Measurements from ENCODE around the gene OR51F2. TPM values are rescaled to one million over a fixed set of nuclear protein-coding genes. Genes with fewer than 3 reads are reported as not detected.

OR51F2 gene
- total RNA-seq, 2 experiments from 2014 or later, result not detected

GRCh38 chr11:4830346-4830745 lies 9.2 kb downstream of the OR51F2 start:
- H3K4me3 Mint-ChIP-seq, result no peak overlapping the region
- no peak overlapping the region for H3K27ac ChIP-seq (ENCODE audit: low read depth in 1 of 2, low read length in 2 of 2)
- peaks cover 3% of the 10 kb centered on the region for H3K27me3 Mint-ChIP-seq
- H3K27me3 ChIP-seq (ENCODE audit: control insufficient read depth in 1 of 2, insufficient read depth in 2 of 2, low read length in 2 of 2), result no peaks in the 10 kb centered on the region
- no peaks in the 10 kb centered on the region for H3K4me1 ChIP-seq (ENCODE audit: insufficient read depth, low read length)
- H3K9me3 Mint-ChIP-seq, result no peaks in the 10 kb centered on the region
- ChIA-PET POLR2A (no interaction called here), CTCF (no interaction called here)
- TF ChIP-seq, protein P1, sequence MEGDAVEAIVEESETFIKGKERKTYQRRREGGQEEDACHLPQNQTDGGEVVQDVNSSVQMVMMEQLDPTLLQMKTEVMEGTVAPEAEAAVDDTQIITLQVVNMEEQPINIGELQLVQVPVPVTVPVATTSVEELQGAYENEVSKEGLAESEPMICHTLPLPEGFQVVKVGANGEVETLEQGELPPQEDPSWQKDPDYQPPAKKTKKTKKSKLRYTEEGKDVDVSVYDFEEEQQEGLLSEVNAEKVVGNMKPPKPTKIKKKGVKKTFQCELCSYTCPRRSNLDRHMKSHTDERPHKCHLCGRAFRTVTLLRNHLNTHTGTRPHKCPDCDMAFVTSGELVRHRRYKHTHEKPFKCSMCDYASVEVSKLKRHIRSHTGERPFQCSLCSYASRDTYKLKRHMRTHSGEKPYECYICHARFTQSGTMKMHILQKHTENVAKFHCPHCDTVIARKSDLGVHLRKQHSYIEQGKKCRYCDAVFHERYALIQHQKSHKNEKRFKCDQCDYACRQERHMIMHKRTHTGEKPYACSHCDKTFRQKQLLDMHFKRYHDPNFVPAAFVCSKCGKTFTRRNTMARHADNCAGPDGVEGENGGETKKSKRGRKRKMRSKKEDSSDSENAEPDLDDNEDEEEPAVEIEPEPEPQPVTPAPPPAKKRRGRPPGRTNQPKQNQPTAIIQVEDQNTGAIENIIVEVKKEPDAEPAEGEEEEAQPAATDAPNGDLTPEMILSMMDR (IDR thresholded peaks at IDR 0.05), result no peak
- H3K4me3 ChIP-seq (ENCODE audit: low read length), result no peak overlapping the region
- H3K27ac Mint-ChIP-seq, result no peak overlapping the region
- H3K4me1 Mint-ChIP-seq (ENCODE audit: low read depth), result no peaks in the 10 kb centered on the region
- intact Hi-C loops (cut with DNase I, micrococcal nuclease), result no loop called here
- H3K9me3 ChIP-seq (ENCODE audit: control insufficient read depth in 1 of 2, insufficient read depth in 1 of 2, low read length in 2 of 2), result no peaks in the 10 kb centered on the region
- ATAC-seq (ENCODE audit: poor library complexity) (no peak), DNase-seq (no peak)
- no peaks in the 10 kb centered on the region for H3K36me3 Mint-ChIP-seq (ENCODE audit: low read depth)
- H3K36me3 ChIP-seq (ENCODE audit: insufficient read depth, low read length), result no peaks in the 10 kb centered on the region

- Histone ChIP-seq H3K27ac (ENCODE audit: low read depth in 1 of 2, low read length in 2 of 2) (no peak overlapping the region), H3K9me3 (ENCODE audit: control insufficient read depth in 1 of 2, insufficient read depth in 1 of 2, low read length in 2 of 2) (no peaks in the 10 kb centered on the region), H3K36me3 (ENCODE audit: insufficient read depth, low read length) (no peaks in the 10 kb centered on the region), H3K27me3 (ENCODE audit: control insufficient read depth in 1 of 2, insufficient read depth in 2 of 2, low read length in 2 of 2) (no peaks in the 10 kb centered on the region), H3K4me3 (ENCODE audit: low read length) (no peak overlapping the region), H3K4me1 (ENCODE audit: insufficient read depth, low read length) (no peaks in the 10 kb centered on the region)
- H3K4me1 Mint-ChIP-seq (ENCODE audit: low read depth), result no peaks in the 10 kb centered on the region
- TF ChIP-seq, protein P1 (IDR thresholded peaks at IDR 0.05), result no peak
- no peak for ATAC-seq (ENCODE audit: poor library complexity)
- H3K27me3 Mint-ChIP-seq, result peaks cover 3% of the 10 kb centered on the region
- ChIA-PET CTCF (no interaction called here), POLR2A (no interaction called here)
- no peak for DNase-seq
- H3K9me3 Mint-ChIP-seq, result no peaks in the 10 kb centered on the region
- no peak overlapping the region for H3K4me3 Mint-ChIP-seq
- H3K36me3 Mint-ChIP-seq (ENCODE audit: low read depth), result no peaks in the 10 kb centered on the region
- intact Hi-C loops (cut with DNase I, micrococcal nuclease), result no loop called here
- H3K27ac Mint-ChIP-seq, result no peak overlapping the region
Observed at GRCh38 chr11:4830909-4831308, 9.8 kb downstream of the OR51F2 start.

DNA sequence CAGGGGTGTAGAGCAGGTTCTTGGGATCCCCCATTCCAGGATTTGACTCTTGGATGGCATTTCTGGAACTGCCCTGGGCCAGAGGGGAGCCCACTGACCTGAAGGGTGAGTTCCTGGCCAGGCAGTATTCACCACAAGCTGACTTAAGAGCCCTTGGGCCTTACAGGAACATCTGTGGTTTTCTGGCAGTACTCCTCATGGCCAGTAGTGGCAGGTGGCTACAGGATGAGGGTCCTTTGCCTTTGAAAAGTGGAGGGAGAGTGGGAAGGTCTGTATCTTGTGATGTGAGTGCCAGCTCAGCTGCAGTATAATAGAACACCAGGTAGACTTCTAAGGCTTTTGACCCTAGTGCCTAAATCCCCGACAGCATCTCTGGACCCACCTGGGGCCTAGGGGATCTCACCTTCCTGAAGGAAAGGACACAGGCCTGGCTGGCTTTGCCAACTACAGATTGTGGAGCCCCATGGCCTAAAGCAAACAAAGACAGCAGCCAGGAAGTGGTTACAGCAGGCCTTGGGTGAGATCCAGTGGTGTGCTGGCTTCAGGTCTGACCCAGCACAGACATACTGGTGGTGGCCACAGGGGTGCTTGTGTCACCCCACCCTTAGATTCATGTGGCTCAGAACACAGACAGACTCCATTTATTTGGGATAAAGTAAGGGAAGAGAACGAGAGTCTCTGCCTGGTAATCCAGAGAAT lies 18.9 kb downstream of the OR51F2 start:
- intact Hi-C loops (cut with DNase I, micrococcal nuclease), result no loop called here
- CTCF ChIA-PET, result no interaction called here
- Histone ChIP-seq H3K4me3 (ENCODE audit: low read length) (no peak overlapping the region), H3K36me3 (ENCODE audit: insufficient read depth, low read length) (no peaks in the 10 kb centered on the region), H3K27me3 (ENCODE audit: control insufficient read depth in 1 of 2, insufficient read depth in 2 of 2, low read length in 2 of 2) (no peaks in the 10 kb centered on the region), H3K9me3 (ENCODE audit: control insufficient read depth in 1 of 2, insufficient read depth in 1 of 2, low read length in 2 of 2) (no peaks in the 10 kb centered on the region), H3K27ac (ENCODE audit: low read depth in 1 of 2, low read length in 2 of 2) (no peak overlapping the region), H3K4me1 (ENCODE audit: insufficient read depth, low read length) (no peaks in the 10 kb centered on the region)
- H3K4me3 Mint-ChIP-seq, result no peak overlapping the region
- ATAC-seq (ENCODE audit: poor library complexity), result no peak
- POLR2A ChIA-PET, result no interaction called here
- no peak for DNase-seq
- no peaks in the 10 kb centered on the region for H3K9me3 Mint-ChIP-seq
- no peaks in the 10 kb centered on the region for H3K4me1 Mint-ChIP-seq (ENCODE audit: low read depth)
- H3K36me3 Mint-ChIP-seq (ENCODE audit: low read depth), result no peaks in the 10 kb centered on the region
- H3K27me3 Mint-ChIP-seq, result peaks cover 6% of the 10 kb centered on the region
- TF ChIP-seq, protein P1 (IDR thresholded peaks at IDR 0.05), result no peak
- no peak overlapping the region for H3K27ac Mint-ChIP-seq

Data from CD4-positive, alpha-beta T cell (primary cell).